ENCODE results near the gene FAM174C.

The FAM174C gene

GRCh38 chr19:1290196-1290702 is 14.9 kb downstream of the FAM174C start:
- Histone ChIP-seq H2AFZ (ENCODE audit: low read length) (no peak overlapping the region), H3K4me3 (ENCODE audit: low read length, poor library complexity, severe bottlenecking) (no peak overlapping the region), H3K79me2 (ENCODE audit: insufficient read depth, low read length) (no peaks in the 10 kb centered on the region), H3K4me2 (ENCODE audit: low read depth, low read length, poor library complexity, severe bottlenecking) (no peak overlapping the region), H3K9me2 (replicated peaks; ENCODE audit: low read depth, low read length) (no peaks in the 10 kb centered on the region), H3K9me3 (ENCODE audit: insufficient read depth, low read depth, low read length) (no peaks in the 10 kb centered on the region), H4K20me1 (ENCODE audit: insufficient read depth, low read length, poor library complexity, severe bottlenecking) (no peaks in the 10 kb centered on the region), H3K27me3 (ENCODE audit: insufficient read depth, low read length, poor library complexity, severe bottlenecking) (no peaks in the 10 kb centered on the region), H3F3A (ENCODE audit: low read depth) (no peaks in the 10 kb centered on the region), H3K36me3 (ENCODE audit: insufficient read depth, low read length) (no peaks in the 10 kb centered on the region), H3K9ac (ENCODE audit: low read depth, low read length, poor library complexity, severe bottlenecking) (no peak overlapping the region), H3K4me1 (ENCODE audit: insufficient read depth, low read length, poor library complexity, severe bottlenecking) (no peaks in the 10 kb centered on the region)
- TF ChIP-seq CTCF (conservative IDR thresholded peaks at IDR 0.05; ENCODE audit: low read length) (no peak), EZH2phosphoT487 (IDR thresholded peaks at IDR 0.05; ENCODE audit: borderline replicate concordance) (no peak)

- no peaks in the 10 kb centered on the region for H3K9me2 ChIP-seq (replicated peaks; ENCODE audit: low read depth, low read length)
- no peaks in the 10 kb centered on the region for H3K36me3 ChIP-seq (ENCODE audit: insufficient read depth, low read length)
- H3K27me3 ChIP-seq (ENCODE audit: insufficient read depth, low read length, poor library complexity, severe bottlenecking): no peaks in the 10 kb centered on the region
- H3K9me3 ChIP-seq (ENCODE audit: insufficient read depth, low read depth, low read length): no peaks in the 10 kb centered on the region
- TF ChIP-seq CTCF (conservative IDR thresholded peaks at IDR 0.05; ENCODE audit: low read length) (no peak), EZH2phosphoT487 (IDR thresholded peaks at IDR 0.05; ENCODE audit: borderline replicate concordance) (no peak)
- H3K4me1 ChIP-seq (ENCODE audit: insufficient read depth, low read length, poor library complexity, severe bottlenecking): no peaks in the 10 kb centered on the region
- no peaks in the 10 kb centered on the region for H4K20me1 ChIP-seq (ENCODE audit: insufficient read depth, low read length, poor library complexity, severe bottlenecking)
- no peak overlapping the region for H3K4me3 ChIP-seq (ENCODE audit: low read length, poor library complexity, severe bottlenecking)
- H3K79me2 ChIP-seq (ENCODE audit: insufficient read depth, low read length): no peaks in the 10 kb centered on the region
- H3K4me2 ChIP-seq (ENCODE audit: low read depth, low read length, poor library complexity, severe bottlenecking): no peak overlapping the region
- H3K9ac ChIP-seq (ENCODE audit: low read depth, low read length, poor library complexity, severe bottlenecking): no peak overlapping the region
- no peaks in the 10 kb centered on the region for H3F3A ChIP-seq (ENCODE audit: low read depth)
- H2AFZ ChIP-seq (ENCODE audit: low read length): no peak overlapping the region
Observed at GRCh38 chr19:1290703-1291651, 15.6 kb downstream of the FAM174C start.

GRCh38 chr19:1291761-1292418 is 16.6 kb downstream of the FAM174C start:
- no peak overlapping the region for H3K9ac ChIP-seq (ENCODE audit: low read depth, low read length, poor library complexity, severe bottlenecking)

More at GRCh38 chr19:1291761-1292418, 16.6 kb downstream of the FAM174C start:
- Histone ChIP-seq H3F3A (ENCODE audit: low read depth) (no peaks in the 10 kb centered on the region), H3K4me2 (ENCODE audit: low read depth, low read length, poor library complexity, severe bottlenecking) (no peak overlapping the region), H3K27me3 (ENCODE audit: insufficient read depth, low read length, poor library complexity, severe bottlenecking) (no peaks in the 10 kb centered on the region), H4K20me1 (ENCODE audit: insufficient read depth, low read length, poor library complexity, severe bottlenecking) (no peaks in the 10 kb centered on the region), H3K4me1 (ENCODE audit: insufficient read depth, low read length, poor library complexity, severe bottlenecking) (no peaks in the 10 kb centered on the region), H3K9me2 (replicated peaks; ENCODE audit: low read depth, low read length) (no peaks in the 10 kb centered on the region), H3K4me3 (ENCODE audit: low read length, poor library complexity, severe bottlenecking) (no peak overlapping the region), H3K79me2 (ENCODE audit: insufficient read depth, low read length) (no peaks in the 10 kb centered on the region), H3K36me3 (ENCODE audit: insufficient read depth, low read length) (no peaks in the 10 kb centered on the region), H3K9me3 (ENCODE audit: insufficient read depth, low read depth, low read length) (no peaks in the 10 kb centered on the region), H2AFZ (ENCODE audit: low read length) (no peak overlapping the region)
- TF ChIP-seq EZH2phosphoT487 (IDR thresholded peaks at IDR 0.05; ENCODE audit: borderline replicate concordance) (no peak), CTCF (conservative IDR thresholded peaks at IDR 0.05; ENCODE audit: low read length) (no peak)

Data from Loucy (cell line).